Left kidney (tissue), 2 donors: ENCODE measurements around the gene WASF2. TPM values are rescaled to one million over a fixed set of nuclear protein-coding genes. Genes with fewer than 3 reads are reported as not detected.

Experiments used
- DNase-seq: peaks from one replicate; pipeline ENCODE4 v3.0.0-alpha.2; 2013
- polyA plus RNA-seq: library from polyadenylated mRNA; unstranded; fragments of 120-200 nt; gene quantifications from one replicate; pipeline ENCODE4 v1.2.1, GENCODE V29; 2013; ENCODE audit not compliant: insufficient read length

WASF2 gene
- polyA plus RNA-seq, 1 donor = 150 TPM

DNA sequence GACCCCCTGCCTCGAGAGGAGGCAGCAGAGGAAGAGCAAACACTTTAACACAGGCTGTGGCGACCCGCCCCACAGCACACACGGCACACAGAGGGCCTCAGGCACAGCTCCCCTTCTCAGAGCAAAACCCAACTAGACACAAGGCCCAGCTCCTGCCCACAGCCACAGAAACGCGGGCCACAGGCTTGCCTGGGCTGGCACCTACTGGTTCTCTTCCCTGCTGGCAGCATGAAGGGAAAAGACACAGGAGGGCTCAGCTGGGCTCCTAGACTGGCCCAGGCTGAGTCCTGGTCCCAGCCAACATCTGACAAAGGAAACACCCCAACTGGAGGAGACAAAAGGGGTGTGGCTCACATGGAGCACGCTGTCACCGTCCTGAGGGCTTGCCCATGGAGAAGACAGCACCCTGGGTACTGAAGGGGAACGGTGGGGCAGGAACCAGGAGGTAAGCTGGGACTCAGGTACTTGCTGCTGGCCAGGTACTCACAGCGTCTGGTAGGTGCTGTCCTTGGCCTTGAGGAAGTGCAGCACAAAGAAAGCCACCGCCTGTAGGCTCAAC is 110.3 kb downstream of the WASF2 start:
- no peak for DNase-seq

DNA sequence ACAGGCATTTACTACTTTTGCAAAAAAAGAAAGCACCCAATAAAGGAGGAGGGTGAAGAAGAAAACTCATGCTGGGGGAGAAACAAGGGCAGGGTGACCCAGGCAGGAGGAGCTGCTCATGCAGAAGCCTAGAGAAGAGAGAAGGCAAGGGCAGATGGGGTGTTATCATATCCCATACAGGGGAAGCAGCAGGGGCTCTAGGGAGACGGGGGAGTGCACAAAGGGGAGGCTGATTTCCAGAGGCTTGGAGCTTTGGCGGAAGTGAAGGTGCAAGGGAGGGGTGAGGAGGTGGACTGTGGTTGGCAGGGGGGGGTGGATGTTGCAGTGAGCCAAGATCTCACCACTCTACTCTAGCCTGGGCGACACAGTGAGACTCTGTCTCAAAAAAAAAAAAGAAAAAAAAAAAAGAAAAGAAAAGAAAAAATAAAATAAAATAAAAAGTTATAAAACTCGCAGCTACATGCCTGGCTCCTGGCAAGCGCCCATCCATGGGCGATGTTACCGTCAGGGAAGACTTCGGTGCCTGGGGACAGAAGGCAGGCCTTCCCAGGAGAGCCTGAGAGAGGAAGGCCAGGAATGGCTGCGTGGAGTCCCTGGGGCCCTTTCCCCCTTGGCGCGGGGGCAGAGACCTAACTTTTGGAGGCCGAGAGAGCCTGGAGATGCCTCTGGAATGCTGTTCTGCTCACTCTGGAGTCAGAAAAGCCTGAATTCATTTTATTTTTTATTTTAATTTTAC is 112.0 kb downstream of the WASF2 start:
- DNase-seq = no peak

DNA sequence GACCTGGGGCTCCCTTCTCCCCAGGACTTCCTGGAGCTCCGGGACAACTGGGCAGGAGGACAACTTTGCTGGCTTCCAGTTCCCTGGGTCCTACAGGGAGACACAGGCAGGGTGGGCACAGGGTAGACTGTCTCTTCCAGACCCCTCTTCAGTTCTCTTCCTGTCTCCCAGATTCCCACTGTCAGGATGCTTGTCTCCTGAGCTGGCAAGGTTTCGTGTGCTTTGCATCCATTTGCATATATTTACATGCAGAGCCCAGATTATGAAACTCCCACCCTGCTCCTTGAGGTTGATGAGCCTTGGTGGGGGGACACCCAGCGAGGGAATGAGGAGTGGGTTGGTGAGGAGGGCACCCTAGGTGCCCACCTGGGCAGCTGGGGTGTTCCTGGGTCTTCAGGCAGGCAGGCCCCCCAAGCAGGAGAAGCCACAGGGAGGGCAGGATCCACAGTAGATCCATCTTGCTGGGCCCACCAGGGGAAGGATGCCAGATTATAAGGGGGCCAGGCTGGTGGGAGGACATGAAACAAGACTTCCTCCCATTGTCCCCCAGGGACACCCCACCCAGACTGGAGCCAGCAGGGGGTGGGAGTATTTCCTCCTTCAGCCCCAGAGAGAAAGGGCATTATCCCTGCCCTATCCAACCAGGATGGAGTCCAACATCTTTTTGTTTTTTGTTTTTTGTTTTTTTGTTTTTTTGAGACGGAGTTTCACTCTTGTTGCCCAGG is 115.4 kb downstream of the WASF2 start, which contains the start of gene FCN3:
TSS of gene FCN3 (minus strand) at position 463 of the 725 bp plus-strand sequence. CDS start at position 457, 6 bp downstream.
- DNase-seq = no peak

DNA sequence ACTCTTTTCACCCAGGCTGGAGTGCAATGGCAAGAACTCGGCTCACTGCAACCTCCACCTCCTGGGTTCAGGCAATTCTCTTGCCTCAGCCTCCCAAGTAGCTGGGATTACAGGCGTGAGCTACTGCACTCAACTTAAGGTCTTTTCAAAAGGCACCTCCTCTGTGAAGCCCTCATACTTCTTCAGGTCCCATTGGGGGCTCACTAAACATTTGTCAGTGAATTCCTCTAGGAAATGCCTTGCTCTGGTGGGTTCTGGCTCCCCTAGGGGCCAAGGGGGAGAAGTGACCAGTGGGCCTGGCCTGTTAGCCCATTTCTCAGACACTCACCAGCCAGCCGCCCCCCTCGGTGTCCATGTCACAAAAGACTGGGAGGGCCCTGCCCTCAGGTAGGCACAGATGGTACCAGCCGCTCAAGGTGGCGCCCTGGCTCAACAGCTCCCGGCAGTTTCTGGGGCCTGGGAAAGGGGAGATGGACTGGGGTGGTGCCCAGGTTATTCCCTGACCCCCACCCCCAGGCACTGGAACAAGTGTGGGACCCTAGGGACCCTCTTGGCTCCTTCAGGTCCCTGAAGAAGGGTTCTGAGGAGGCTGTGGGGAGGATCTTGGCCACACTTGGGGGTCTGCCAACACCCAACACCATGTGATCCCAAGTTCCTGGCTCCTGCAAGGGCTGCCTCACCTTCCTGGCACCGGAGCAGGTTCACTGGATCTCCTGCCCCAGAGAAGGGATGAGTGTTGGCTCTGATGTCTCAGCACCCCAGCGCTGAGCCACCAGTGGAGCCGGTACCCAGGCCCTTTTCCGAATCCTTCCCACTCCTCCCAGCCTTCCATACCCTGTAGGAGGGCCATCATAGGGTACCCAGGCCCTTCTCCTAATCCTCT is 116.9 kb downstream of the WASF2 start:
- DNase-seq = no peak

DNA sequence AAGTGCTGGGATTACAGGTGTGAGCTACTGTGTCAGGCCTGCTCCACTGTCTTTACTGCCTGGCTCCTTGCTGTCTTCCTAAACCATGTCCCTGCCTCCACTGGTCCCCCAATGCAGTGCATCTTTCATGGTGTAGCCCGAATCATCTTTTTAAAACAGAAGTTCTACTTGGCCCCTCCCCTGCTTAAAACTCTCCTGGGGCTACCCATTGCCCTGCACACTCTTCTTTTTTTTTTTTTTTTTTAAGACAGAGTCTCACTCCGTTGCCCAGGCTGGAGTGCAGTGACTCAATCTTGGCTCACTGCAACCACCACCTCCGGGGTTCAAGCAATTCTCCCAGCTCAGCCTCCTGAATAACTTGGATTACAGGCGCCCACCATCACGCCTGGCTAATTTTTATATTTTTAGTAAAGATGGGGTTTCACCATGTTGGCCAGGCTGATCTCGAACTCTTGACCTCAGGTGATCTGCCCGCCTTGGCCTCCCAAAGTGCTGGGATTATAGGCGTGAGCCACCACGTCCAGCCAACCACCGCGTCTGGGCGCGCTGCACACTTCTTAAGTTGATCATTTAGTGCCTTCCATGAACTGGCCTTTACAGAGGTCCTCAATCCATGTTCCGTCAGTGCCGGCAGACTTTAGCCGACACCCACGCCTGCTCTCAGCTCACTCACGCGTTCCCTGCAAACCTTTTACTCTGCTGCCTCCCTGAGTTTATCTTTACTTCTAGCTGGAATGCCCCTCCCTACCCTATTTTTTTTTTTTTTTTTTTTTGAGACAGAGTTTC is 117.8 kb downstream of the WASF2 start:
- no peak for DNase-seq

DNA sequence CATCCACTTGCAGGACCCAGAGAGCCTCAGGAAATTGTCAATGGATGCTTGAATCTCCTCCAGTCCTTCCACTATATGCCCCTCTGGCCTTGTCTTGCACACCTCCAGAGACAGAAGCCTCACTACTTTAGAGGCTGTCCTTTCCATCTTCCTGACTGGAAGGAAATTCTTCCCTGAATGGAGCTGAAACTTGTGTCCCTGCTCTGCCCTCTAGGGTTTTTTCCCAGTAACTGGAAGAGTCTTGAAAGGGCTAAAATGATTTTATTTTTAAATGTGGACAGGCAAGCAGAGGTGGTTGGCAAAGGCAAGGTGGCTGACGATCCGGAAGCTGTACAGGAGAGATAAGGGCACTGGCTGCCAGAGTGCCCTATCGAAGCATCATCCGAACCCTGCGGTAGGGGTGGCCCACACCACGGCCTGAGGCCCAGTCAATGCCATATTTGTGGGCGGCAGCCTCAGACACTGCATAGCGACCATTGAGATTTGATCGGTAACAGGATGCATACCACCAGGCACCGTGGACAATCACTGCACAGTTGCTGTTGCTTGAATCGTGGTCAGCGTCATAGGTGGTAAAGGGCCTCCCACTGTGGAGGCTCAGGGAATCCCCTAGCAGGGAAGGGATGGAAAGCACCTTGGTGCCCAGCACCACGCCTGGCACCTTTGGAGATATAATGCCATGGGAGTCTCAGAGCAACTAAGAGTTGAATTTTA is 120.9 kb downstream of the WASF2 start:
- DNase-seq = no peak

DNA sequence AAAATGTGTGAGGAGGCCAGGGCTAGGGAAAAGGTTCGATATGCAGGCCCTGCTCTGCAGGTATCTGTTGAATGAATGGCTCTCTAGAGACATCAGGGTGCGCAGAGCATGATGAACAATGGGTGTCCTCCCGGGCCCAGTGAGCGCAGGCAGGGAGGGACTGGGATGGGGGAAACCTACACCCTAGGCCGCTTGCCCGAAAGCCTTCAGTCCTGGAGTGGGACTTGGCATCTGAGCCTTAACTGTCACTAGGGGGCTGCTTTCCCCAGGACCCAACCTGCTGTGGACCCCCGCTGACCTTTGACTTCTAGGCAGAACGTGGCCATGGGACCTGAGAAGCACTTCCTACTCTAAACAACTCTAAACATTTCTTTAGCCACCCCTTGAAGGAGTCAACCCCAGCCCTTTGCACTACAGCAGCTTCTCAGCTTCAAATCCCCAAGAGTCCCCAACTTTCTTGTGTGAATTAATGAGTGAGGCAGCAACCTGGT is 122.8 kb downstream of the WASF2 start:
- DNase-seq = no peak

DNA sequence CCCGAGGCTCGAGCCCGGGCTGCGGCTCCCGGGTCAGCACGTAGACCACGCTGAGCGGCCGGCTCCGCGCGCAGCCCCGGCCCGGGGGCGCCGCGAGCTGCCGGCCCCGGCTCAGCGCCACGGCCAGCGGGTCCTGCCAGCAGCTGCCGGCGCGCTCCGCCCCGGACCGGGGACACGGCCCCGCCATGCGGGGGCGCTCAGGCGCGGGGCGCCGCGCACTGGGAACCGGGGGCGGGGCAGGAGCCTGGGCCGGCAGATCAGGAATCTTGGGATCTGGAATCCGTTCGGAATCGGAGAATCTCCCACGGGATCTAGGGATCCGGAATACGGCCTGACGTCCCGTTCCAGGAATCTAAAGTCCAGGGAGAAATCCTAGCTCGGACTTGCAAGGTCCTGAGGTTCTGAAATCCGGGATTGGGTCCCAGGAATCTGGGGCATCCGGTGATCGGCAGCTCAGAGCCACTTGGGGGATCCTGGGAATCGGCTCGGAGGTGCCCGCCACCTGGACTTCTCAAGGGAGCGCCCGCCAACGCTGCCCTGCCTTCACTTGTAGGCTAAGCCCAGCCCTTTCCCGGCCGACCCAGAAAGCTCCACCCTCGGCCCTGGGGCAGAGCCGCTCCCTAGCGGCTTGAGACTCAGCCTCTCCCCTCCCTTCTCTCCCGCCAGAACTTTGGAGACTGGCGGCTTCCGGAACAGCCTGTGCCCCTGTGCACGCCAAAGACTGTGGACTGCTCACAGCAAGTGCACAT is 123.4 kb downstream of the WASF2 start, which contains the start of gene MAP3K6:
TSS of gene MAP3K6 (minus strand) at position 551 of the 749 bp plus-strand sequence. CDS start at position 187, 364 bp downstream.
- peak; percentile 73 for DNase-seq

DNA sequence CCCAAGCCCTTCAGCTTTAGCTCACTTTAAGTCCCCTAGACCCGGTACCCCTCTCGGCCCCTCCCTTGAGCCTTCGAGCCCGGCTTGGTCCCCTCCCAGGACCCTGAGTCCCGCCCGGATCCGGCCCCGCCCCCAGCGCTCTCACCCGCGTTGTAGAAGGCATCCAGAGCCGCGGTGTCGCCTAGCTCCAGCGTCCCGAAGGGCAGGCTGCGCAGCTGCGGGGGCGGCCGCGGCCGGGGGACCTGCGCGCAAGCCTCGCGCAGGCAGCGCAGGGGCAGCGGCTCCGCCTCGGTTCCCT is 123.9 kb downstream of the WASF2 start:
- peak; percentile 75 for DNase-seq

DNA sequence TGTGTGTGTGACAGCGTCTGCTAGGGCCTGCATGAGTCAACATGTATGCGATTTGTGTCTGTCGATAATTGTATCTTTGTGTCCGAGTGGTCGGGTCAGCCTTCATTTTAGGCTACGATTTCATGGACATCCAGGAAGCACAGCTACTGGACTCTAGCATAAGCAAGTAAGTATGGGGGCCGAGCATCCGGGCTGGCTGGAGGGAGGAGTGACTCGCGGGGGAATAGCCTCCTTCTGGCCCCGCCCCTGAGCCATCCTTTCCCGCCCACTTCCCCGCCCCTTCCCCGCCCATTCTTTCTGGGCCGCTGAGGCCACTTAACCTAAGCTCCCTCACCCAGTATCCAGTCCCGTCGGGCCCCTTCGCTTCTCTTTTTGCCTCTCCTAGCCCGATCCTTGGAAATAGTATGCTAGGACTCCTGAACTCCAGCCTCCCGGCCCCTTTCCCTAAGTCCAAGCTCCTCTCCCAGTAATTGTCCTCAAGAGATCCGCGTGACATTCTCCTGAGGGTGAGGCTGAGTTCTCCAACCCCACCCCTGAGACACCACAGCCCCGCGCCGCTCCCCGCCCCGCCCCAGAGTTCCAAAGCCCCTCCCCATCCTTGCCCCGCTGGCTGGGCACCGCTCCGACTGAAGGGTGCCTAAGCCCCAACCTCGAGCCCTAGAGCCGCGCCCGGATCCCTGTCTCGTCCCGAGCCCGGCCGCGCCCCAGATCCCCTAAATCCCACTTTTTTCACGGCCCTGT is 124.4 kb downstream of the WASF2 start:
- peak; percentile 87 for DNase-seq

DNA sequence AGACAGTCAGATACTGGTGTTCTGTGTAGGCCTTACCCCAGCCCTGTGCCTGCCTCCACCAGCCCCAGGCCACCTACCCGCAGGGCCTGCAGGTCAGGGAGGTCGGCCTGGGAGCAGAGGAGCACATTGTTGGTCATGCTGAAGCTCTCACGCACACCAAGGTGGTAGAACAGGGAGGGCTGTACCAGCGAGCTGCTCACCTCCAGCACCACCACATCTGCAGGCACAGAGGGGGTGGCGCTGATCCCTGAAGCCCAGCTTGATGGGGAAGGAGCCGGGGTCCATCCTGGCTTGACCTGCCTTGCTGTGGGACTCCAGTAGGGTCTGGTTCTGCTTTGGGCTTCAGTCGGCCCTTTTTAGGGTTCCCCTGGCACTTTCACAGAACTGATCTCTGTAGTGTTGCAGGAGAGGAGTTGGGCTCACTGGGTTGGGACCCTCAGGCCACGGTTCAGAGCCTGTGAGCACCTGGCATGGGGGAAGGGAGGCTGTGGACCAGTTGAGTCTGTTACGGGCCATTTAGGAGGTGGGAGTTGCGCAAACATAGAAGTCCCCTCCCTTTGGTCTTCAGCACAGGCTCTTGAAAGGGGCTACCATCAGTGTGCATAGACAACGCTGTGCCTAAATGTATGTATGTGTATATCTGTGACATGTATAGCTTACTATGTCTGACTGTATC is 125.1 kb downstream of the WASF2 start:
- no peak for DNase-seq

DNA sequence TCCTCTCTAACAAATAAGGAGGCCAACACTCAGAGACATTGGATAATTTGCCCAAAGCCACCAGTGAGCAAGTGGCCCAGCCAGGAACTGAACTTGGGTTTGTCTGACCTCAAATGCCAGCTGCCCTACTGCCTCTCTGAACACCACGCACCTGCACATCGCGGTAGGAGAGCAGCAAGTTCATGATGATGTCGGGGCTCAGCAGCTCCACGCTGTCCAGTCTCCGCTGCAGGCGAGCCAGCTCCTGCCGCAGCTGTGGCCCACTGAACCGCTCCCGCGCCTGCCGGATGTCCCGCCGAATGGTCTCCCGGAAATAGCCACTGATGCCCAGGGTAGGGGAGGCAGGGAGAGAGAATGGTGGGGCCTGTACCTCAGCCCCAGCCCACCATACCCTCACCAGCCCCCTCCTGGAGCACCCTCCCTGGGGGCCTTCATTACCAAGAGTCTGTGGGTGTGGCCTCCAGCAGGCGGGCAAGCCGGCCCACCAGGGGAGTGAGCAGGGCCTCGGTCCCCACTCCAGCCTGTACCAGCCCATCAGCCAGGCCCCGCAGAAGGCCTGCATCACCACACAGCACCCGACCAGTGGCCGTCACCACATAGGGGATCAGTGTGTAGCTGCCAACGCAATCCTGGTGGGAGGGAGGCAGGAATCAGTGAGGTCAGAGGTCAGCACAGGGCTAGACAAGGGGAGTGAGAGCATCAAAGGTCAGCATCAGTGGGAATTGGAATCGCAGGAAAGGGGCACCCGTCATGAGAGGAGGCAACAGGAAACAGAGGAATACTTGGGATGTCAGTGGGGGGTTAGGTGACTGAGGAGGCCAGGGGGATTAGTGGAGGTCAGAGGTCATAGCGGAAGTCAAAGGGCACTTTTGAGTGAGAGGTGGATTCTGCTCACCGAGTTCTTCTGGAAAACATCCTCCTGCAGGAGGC is 125.9 kb downstream of the WASF2 start:
- no peak for DNase-seq

DNA sequence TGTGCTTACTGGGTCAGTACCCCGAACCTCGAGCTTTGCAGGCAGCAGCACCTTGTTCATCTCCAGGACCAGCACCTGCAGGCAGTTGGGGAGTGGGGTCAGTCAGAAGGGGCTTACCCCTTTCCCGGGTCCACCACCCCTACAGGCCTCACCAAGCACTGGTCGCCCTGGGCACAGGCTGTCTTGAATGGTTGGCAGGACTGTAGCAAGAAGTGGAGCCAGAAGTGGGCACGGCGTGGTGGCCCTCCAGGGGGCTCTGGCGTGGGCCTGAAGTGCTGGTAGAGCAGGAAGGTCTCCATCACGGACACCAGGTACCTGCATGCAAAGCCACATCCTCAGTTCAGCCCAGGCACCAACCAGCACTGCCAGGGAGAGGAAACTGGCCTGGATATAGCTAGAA is 128.4 kb downstream of the WASF2 start:
- DNase-seq = no peak

DNA sequence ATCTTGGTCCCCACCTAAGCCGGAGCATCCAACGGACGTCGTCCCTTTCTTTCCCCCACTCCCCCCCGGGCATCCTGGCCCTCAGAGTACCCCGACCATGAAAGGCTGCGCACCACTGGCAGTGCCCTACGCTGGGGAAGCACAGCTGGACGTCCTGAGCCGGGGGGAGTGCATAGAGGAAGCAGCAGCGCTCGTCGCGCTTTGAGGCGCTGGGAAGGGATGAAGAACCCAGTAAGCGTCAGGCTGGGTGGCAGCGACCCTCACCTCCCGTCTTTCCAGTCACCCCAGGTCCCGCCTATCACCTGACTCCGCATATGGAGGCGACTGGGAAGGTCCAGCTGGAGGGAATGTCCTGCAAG is 128.9 kb downstream of the WASF2 start:
- no peak for DNase-seq

DNA sequence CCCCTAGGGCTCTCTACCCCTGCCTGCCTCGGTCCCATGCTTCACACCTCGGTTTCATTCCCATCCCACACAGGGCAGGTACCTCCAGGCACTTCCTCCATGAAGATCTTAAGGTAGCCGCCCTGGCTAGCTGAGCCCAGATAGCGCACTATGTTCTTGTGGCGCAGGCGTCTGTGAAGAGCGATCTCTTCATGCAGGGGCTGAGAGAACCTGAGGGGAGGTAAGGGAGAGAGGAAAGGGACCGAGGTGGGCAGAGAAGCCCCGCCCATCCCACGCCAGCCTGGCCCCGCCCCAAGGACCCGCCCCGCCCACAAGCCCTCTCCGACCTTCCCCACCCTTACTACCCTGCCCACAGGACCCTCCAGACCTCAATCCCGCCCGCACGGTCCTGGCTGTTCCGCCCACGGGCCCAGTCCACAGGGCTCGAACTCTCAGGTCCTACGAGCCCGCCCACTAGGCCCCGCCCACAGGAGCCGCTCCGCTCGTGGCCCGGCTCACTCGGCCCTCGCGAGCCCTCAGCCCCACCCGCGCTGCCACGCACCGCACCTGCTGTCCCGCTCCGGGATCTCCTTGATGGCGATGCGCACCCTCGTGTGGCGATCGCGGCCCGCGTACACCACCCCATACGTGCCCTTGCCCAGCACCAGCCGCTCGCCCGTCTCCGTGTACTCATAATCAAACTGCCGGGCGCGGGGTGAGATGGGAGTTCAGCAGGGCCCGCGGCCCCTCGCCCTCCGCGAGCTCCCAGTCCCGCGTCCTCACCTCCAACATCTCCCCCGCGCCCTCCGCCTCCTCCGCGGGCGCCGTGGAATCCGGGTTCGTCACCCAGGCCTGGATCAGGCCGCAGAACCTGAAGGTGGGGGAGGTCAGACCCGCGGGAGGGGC is 129.6 kb downstream of the WASF2 start:
- no peak for DNase-seq

DNA sequence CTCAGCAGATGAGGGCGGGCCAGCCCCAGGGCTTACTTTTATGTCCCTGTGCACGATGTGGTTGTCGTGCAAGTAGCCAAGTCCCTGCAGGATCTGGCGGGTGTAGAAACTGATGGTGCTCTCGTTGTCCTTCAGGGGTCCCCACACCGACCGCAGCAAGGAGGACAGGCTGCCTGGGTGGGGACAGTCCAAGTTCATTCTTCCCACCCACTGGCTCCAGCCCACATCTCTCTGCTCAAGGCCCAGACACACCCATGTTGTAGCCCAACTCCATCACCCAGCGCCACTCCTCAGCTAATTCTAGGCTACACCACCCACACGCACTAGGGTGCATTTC is 130.2 kb downstream of the WASF2 start:
- DNase-seq = no peak

DNA sequence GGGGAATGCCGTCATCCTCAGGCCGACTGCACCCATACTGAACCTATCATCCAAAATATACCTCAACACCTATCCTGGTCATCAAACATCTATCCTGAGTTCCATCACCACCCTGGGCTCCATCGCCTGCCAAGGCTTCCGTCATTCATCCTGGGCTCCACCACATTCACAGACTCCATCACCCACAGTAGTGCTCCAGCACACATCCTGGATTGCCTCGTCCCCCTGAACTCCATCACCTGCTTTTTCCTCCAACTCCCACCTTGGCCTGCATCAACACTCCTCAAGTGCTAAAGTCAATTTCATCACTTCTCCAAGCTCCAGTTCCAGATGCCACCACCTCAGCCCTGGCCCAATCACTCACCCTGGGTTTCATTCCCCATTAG is 131.0 kb downstream of the WASF2 start:
- DNase-seq = no peak
